ENCODE data around the gene CREBBP.

CREBBP gene

GRCh38 chr16:3879258-3879886 is 1.1 kb downstream of the CREBBP start:
- DNase-seq, result no peak

- DNase-seq, result no peak
These were observed 1.9 kb downstream of the CREBBP start for GRCh38 chr16:3878610-3879009.

GRCh38 chr16:3876695-3877094 is 3.8 kb downstream of the CREBBP start:
- no peak for DNase-seq

DNA sequence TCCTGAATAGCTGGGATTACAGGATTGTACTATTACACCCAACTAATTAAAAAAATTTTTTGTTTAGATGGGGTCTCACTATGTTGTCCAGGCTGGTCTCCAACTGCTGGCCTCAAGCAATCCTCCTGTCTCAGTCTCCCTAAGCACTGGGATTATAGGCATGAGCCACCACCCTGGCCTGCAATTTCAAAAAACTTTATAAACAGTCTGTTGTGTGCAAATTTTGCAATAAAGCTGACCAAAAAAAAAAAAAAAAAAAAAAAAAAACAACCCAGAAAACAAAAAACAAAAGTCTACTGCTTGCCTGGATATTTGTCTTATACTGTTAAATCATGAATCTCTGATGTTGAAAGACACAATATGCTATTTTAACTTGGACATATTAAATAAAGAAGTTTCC is 4.4 kb downstream of the CREBBP start:
- DNase-seq, result no peak

- no peak for DNase-seq
These were observed 5.5 kb downstream of the CREBBP start for GRCh38 chr16:3874794-3875692.

- DNase-seq, result no peak
These were observed 6.3 kb downstream of the CREBBP start for GRCh38 chr16:3874242-3874641.

GRCh38 chr16:3873482-3874173 is 6.9 kb downstream of the CREBBP start:
- no peak for DNase-seq

DNA sequence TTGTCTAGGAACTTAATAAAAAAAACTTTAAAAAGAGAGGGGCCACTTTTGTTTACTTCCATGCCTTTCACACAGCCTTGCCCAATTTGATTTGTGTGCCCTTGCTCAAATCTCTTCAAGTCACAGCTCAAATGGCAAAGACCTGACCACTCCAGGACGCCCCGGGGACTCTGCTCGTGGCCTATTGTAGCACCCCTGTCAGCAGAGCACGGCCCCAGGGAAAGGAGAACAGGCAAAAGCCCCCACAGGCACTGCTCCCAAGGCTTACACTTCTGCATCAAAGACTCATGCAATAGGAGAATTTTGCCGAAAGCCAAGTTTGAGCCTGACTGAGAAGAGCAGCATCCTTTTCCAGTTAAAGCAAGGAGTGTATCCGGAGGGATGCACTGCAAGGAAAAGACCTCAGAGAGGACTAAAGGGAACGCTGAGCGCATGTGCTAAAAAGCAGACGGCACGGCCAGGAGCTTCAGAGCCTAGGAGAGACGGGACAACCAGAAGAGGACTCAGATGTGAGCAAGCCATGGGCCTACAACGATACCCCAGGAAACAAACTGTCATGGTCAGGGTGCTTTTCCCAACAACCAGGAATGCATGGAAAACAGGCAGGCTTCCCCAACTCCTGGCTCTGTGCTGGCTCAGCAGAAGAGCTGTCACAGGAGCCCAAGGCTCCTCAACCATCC is 8.2 kb downstream of the CREBBP start:
- DNase-seq, result no peak

- DNase-seq, result no peak
These were observed 11.5 kb downstream of the CREBBP start for GRCh38 chr16:3868967-3869366.

GRCh38 chr16:3868556-3868955 is 12.0 kb downstream of the CREBBP start:
- DNase-seq, result no peak

DNA sequence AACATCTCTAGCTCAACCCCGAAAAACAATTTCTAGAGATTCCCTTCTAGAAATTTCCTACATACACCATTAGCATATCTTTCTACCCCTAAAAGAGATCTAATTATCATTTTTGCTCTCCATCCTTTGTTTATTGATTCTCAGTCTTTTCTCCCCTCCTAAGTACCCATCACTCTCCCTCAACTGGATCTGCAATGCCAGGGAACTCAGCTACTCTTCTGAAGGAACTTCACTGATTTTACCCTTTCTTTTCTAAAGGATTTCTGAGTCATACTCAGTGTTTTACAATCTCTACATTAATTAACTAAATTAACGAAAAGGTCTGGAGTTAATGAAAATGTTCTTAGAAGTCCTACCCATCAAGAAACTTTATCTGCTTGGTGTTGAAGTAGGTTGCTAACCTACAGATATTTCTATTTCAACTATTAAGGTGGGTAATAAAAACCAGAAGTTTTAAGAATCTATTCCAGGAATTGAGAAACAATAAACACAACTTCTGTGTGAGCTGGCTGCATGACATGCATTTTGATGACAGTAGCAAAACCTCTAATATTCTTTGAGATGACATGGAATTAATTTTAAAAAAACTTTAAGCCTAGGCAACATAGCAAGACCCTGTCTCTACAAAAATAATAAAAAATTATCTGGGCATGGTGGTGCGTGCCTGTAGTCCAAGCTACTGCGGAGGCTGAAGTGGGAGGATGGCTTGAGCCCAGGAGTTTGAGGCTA is 13.6 kb downstream of the CREBBP start:
- DNase-seq, result no peak

DNA sequence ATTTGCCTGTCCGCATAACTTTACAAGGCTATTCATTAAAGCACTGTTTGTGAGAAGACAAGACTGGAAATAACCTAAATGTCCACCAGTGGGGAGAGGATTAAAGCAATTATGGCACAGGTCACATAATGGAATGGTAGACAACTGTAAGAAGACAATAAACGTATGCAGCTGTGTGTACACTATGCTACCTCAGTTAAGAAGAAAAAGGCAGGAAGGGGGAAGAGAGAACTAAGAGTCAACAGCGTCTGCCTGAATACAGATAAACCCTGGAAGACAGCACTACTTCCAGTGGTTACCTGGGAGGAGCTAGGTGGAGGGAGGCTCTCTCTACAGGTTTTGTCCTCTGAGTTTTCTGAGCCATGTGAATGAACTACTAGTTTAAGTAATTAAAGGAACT is 15.3 kb downstream of the CREBBP start:
- DNase-seq, result no peak

GRCh38 chr16:3864562-3864961 is 16.0 kb downstream of the CREBBP start:
- DNase-seq, result no peak

- no peak for DNase-seq
These were observed 16.9 kb downstream of the CREBBP start for GRCh38 chr16:3863587-3863986.

DNA sequence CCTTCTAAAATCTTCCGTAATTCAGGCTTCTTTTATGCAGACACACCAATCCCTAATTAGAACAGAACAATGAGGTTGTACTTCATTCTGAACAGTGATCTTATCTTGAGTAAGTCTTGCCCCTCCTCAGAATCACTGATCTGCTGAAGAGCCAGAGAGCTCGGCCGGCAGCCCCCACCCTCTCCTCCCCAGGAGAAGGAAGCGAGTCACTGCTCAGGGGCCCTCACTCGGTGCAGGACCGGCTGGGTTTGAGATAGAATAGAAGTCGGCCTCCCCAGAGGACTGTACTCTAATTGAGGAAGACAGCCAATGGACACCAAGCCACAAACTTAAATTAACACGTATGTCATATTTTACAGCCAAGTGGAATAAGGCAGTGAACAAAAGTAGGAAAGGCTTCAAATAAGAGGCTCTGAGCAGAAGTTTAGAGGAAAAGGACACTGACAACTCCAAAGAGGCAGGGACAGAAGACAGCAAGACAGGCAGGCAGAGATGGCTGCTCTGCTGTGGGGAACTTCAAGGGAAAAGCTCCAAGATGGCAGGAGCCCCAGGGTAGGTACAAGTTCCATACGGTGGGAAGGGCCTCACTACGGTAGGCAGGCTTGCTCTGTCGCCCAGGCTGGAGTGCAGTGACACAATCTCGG is 18.6 kb downstream of the CREBBP start:
- DNase-seq, result no peak

- no peak for DNase-seq
These were observed 20.6 kb downstream of the CREBBP start for GRCh38 chr16:3859889-3860288.

- DNase-seq, result no peak
These were observed 21.7 kb downstream of the CREBBP start for GRCh38 chr16:3858801-3859200.

GRCh38 chr16:3857189-3858043 is 23.1 kb downstream of the CREBBP start:
- no peak for DNase-seq

DNA sequence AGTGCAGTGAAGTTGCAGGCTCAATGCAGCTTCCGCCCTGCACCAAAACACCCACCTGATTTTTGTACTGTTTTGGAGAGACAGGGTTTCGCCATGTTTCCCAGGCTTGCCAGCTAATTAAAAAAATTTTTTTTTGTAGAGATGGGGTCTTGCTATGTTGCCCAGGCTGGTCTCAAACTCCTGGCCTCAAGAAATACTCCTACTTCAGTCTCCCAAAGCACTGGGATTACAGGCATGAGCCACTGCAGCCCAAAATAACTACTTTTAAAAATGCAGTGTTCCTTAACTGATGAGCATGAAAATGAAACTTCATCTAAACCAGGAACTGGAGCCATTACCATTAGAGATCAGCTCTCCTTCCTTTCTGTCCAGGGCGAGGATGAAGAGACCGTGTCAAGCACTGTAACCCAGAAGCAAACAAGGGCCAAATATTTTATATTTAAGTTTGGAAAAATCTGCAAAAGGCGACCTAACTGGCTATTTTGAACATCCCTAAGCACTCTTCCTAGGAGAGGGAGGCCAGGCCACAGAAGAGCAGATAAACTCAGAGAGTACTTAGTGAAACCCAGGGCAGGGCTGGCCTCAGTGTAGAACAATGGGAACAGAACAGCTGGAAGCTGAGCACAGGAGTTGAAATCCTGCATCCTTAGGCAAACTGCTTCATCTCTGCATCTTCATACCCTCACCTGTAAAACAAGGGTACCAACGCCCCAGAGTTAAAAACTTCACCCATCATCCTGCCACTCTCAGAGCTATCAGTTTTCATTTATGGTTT is 24.0 kb downstream of the CREBBP start:
- DNase-seq, result no peak
